NT2/D1 (cell line): Measurements from ENCODE around the gene CATSPERB.
"Not testable (repeated sequence)": the region's sequence is repeated elsewhere in the genome, so short reads cannot be mapped to it uniquely, and the experiment has no call there.

Source experiments
- DNase-seq: peaks from one replicate; pipeline ENCODE4 v3.0.0-alpha.2; 2011; ENCODE audit warnings: low read depth, low spot score
- H3K27me3 ChIP-seq: 2 replicates; pipeline ENCODE4 v1.6.0; 2011; ENCODE audit warnings: mild to moderate bottlenecking; ENCODE audit not compliant: insufficient read length, insufficient read depth
- H3K36me3 ChIP-seq: 2 replicates; pipeline ENCODE4 v1.6.1; 2011; ENCODE audit warnings: mild to moderate bottlenecking, low read length, mixed read lengths; ENCODE audit not compliant: insufficient read depth, insufficient read length
- H3K4me1 ChIP-seq: 2 replicates; pipeline ENCODE4 v1.5.1; 2011; ENCODE audit not compliant: insufficient read depth, insufficient read length
- H3K4me3 ChIP-seq: 2 replicates; pipeline ENCODE4 v1.5.1; 2011; ENCODE audit warnings: low read depth; ENCODE audit not compliant: insufficient read length
- H3K9ac ChIP-seq: 2 replicates; pipeline ENCODE4 v1.6.0; 2011; ENCODE audit warnings: low read depth; ENCODE audit not compliant: insufficient read length
- H3K9me3 ChIP-seq: 2 replicates; pipeline ENCODE4 v1.5.1; 2011; ENCODE audit warnings: mild to moderate bottlenecking, low read length; ENCODE audit not compliant: insufficient read depth
- SUZ12 ChIP-seq: IDR thresholded peaks from 2 replicates; pipeline ENCODE4 v1.6.1; 2011; ENCODE audit not compliant: insufficient read length, insufficient read depth; ENCODE audit errors: extremely low read depth
- YY1 ChIP-seq: IDR thresholded peaks from 2 replicates; pipeline ENCODE4 v1.6.1; 2011; ENCODE audit not compliant: insufficient read length, insufficient read depth
- ZNF274 ChIP-seq: IDR thresholded peaks from 2 replicates; pipeline ENCODE4 v1.6.1; 2011; ENCODE audit warnings: mild to moderate bottlenecking, low read depth, low read length

Gene CATSPERB

DNA sequence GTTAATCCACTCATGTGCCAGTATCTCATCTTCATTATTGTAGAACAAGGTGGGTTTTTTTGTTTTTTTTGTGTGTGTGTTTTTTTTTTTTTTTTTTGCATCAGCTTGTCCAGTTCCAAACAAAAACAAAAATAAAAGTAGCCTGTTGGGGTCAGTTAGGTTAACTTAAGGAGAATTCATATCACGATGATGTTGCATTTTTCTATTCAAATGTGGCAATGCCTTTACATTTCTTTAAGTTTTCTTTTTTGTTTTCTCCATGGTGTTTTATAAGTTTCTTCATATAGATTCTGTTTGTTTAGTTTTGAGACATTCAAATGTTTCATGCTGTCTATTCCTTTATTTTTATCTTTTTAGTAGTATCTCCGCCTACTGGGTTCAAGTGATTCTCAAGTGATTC, 16.2 kb upstream of the CATSPERB start:
- no peak overlapping the region for H3K4me3 ChIP-seq
- no peaks in the 10 kb centered on the region for H3K27me3 ChIP-seq
- no peak overlapping the region for H3K9ac ChIP-seq
- no peaks in the 10 kb centered on the region for H3K9me3 ChIP-seq
- no peaks in the 10 kb centered on the region for H3K4me1 ChIP-seq
- TF ChIP-seq YY1 = no peak
- no peaks in the 10 kb centered on the region for H3K36me3 ChIP-seq
- no peak for DNase-seq

DNA sequence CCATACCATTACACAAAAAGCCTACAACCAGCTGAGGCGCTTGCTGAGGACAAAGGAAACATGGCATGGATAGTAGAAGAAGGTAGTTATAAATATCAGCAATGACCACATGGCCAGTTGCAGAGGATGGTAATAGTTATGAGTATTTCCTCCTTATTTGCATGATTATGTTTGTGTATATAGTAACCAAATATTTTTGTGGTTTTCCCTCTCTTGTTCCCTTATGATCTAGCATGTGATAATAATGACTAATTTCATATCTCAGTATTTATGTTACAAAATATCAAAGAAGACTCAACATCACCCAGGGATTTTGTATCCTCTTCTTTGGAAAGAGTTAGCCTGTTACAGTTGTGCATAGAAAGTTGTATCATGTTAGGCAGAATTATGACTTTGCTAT, 13.5 kb upstream of the CATSPERB start:
- H3K36me3 ChIP-seq = no peaks in the 10 kb centered on the region
- TF ChIP-seq ZNF274 (no peak), YY1 (no peak), SUZ12 (no peak)
- no peak overlapping the region for H3K4me3 ChIP-seq
- no peaks in the 10 kb centered on the region for H3K4me1 ChIP-seq
- DNase-seq = no peak
- H3K9ac ChIP-seq = no peak overlapping the region
- H3K27me3 ChIP-seq = no peaks in the 10 kb centered on the region
- H3K9me3 ChIP-seq = no peaks in the 10 kb centered on the region

DNA sequence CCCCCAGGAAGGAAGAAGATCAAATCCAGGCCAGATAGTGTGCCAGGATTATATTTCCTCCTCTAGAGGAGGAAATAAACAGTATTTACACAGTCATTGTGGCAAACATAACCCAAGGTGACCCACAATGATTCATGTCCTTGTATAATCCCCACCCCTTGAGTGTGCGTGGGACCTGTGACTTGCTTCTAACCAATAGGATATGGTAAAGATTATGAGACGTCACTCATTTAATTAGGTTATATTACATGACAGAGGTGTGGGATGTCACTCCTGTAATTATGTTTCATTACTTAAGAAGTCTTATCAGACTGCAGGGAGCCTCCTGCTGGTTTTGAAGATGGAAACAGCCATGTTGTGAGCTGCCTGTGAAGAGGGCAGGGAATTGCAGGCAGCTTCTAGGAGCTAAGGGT, 12.2 kb upstream of the CATSPERB start:
- DNase-seq = no peak

DNA sequence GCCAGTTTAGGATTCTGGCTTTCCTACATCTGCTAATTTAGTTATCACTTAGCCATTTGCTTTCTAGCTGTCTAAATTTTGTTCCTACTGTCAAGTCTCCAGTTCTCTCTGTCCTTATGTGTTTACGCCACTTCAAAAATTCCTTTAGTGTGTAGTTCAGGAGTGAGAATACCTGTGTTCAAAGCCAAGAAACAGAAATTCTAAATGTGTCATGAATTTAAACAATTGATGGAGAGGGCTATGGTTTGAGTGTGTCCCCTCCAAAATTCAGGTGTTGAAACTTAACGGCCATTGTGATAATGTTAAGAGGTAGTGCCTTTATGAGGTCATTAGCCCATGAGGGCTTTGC, 11.4 kb upstream of the CATSPERB start:
- H3K36me3 ChIP-seq = no peaks in the 10 kb centered on the region
- H3K9ac ChIP-seq = no peak overlapping the region

More for the DNA sequence above, 12.2 kb upstream of the CATSPERB start:
- no peaks in the 10 kb centered on the region for H3K27me3 ChIP-seq
- no peaks in the 10 kb centered on the region for H3K4me1 ChIP-seq
- H3K9me3 ChIP-seq = no peaks in the 10 kb centered on the region
- TF ChIP-seq YY1 (no peak), ZNF274 (no peak), SUZ12 (no peak)
- no peak overlapping the region for H3K4me3 ChIP-seq
- H3K9ac ChIP-seq = no peak overlapping the region
- H3K36me3 ChIP-seq = no peaks in the 10 kb centered on the region

DNA sequence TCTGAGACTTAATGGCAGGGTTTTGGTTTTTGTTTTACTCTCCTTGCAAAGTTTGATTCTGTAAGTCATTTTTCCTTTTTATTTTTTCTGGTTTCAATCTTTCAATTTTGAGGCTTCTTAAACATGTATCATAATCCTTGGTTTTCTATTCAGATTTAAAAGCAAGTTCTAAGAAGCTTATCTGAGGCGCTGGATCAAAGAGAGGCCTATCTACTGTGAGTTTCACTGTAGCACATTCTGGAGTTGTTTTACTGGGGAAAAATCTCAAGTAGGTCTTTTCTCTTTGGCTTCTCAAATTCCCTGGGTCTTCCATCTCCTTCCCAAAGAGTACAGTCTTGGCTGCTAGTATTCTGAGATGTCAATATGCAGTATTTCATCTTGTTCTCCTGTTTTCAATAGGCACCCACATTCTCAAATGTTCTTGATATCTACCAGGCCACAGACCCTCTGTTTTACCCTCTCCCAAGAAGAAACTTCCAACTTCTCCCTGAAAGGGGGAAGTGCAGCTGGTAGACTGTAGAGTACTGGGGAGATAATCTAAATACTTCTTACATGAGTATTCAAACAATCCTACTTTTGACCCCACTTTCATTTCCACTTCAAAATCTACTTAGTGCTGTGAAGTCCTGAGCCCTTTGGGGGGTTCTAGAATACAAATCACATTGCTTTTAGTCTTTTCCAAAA, 10.9 kb upstream of the CATSPERB start:
- H3K9me3 ChIP-seq = no peaks in the 10 kb centered on the region
- no peak overlapping the region for H3K9ac ChIP-seq
- no peaks in the 10 kb centered on the region for H3K4me1 ChIP-seq
- H3K27me3 ChIP-seq = no peaks in the 10 kb centered on the region
- no peak for DNase-seq
- TF ChIP-seq ZNF274 = no peak
- TF ChIP-seq SUZ12 = no peak
- TF ChIP-seq YY1 = no peak
- no peak overlapping the region for H3K4me3 ChIP-seq
- H3K36me3 ChIP-seq = no peaks in the 10 kb centered on the region

More for the DNA sequence above, 11.4 kb upstream of the CATSPERB start:
- TF ChIP-seq YY1 (no peak), SUZ12 (no peak), ZNF274 (no peak)
- no peaks in the 10 kb centered on the region for H3K4me1 ChIP-seq
- no peak overlapping the region for H3K4me3 ChIP-seq
- no peaks in the 10 kb centered on the region for H3K9me3 ChIP-seq
- no peaks in the 10 kb centered on the region for H3K27me3 ChIP-seq
- no peak for DNase-seq

DNA sequence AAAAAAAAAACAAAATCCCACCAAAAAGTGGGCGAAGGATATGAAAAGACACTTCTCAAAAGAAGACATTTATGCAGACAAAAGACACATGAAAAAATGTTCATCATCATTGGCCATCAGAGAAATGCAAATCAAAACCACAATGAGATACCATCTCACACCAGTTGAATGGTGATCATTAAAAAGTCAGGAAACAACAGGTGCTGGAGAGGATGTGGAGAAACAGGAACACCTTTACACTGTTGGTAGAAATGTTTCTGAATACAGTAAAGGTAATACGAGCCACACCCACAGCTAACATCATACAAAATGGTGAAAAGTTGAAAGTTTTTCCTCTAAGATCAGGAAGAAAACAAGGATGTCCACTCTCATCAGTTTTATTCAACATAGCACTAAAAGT, 8.0 kb upstream of the CATSPERB start:
- not testable (repeated sequence) for H3K36me3 ChIP-seq, DNase-seq, H3K9me3 ChIP-seq, H3K27me3 ChIP-seq, H3K4me3 ChIP-seq, H3K9ac ChIP-seq, H3K4me1 ChIP-seq

DNA sequence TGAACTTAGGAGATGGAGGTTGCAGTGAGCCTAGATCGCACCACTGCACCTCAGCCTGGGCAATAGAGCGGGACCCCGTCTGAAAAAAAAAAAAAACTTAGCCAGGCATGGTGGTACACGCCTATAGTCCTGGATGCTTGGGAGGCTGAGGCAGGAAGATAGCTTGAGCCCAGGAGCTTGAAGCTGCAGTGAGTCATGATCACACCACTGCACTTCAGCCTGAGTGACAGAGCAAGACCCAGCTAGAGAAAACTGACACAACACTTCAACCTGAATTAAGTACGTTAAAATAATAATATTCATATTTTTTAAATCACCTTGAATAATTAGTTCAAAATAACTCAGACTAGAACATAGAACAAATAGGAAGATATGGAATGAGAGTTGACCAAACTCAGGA, 5.7 kb upstream of the CATSPERB start:
- H3K4me3 ChIP-seq = no peak overlapping the region
- no peak for TF ChIP-seq YY1
- no peak for TF ChIP-seq SUZ12
- TF ChIP-seq ZNF274 = no peak
- no peaks in the 10 kb centered on the region for H3K4me1 ChIP-seq
- H3K36me3 ChIP-seq = no peaks in the 10 kb centered on the region
- no peaks in the 10 kb centered on the region for H3K27me3 ChIP-seq
- H3K9me3 ChIP-seq = no peaks in the 10 kb centered on the region
- H3K9ac ChIP-seq = no peak overlapping the region
- DNase-seq = no peak

DNA sequence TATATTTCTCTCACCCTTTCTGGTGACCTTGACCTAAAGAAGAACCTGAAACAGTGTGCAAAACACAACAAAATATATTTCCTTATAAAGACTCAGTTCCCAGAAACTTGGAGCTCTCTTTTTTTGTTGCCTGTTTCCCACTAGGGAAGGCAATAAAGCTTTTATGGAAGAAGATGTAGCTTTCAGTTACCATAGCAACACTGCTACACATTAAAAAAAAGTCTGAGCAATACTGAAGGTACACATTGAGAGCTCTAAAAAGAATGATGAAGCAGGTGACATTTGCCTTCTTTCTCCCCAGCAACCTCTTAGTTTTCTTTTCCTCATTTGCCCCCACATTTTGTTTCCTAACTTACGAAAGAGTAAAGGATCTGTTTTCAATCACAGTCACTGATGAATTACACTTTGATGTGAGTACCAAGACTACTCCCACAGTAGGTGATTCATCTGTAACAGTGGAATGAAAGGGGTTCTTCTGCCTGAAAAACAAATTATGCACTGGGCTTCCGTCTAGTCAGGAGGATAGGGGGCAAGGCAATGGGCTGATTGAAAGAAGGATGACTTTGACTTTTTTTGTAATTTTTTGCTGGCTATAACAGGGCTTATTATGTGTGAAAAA, 1.1 kb upstream of the CATSPERB start:
- Histone ChIP-seq H3K27me3 (no peaks in the 10 kb centered on the region), H3K36me3 (no peaks in the 10 kb centered on the region), H3K4me1 (no peaks in the 10 kb centered on the region), H3K9me3 (no peaks in the 10 kb centered on the region), H3K4me3 (no peak overlapping the region), H3K9ac (no peak overlapping the region)
- TF ChIP-seq SUZ12 (no peak), YY1 (no peak), ZNF274 (no peak)
- DNase-seq = no peak
